Hindlimb muscle (tissue), 1 donor: ENCODE data around the gene PRMT9. TPM values are rescaled to one million over a fixed set of nuclear protein-coding genes. Genes with fewer than 3 reads are reported as not detected.

Experiments used
- DNase-seq: peaks from one replicate; pipeline ENCODE4 v3.0.0-alpha.2; 2013
- polyA plus RNA-seq: library from polyadenylated mRNA; unstranded; fragments of 120-200 nt; gene quantifications from one replicate; pipeline ENCODE4 v1.2.1, GENCODE V29; 2013; ENCODE audit not compliant: insufficient read length

Gene PRMT9
- polyA plus RNA-seq, 1 donor = 11.0 TPM

DNA sequence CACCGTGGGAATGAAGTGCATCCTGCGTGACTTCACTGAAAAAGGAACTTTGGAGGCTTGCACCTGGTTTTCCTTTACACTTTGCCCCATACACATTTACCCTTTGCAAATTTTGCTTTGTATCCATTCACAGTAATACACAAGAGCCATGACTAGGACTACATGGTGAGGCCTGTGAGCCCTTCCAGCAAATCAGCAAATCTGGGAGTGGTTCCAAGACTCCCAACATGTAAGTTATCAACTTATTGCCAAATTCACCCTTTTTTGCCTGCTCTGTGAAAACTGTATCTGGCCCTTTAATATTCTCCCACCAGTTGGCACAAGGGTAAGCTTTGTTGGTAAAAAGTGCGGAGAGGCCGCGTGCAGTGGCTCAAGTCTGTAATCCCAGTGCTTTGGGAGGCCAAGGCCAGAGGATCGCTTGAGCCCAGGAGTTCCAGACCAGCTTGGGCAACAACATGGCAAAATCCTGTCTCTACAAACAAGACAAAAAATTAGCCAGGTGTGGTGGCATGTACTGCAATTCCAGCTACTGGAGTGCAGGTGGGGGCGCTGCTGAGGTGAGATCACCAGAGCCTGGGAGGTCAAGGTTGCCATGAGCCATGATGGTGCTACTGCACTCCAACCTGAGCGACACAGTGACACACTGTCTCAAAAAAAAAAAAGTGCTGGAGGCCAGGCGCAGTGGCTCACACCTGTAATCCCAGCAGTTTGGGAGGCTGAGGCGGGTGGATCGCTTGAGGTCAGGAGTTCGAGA lies 5.0 kb downstream of the PRMT9 start:
- no peak for DNase-seq

GRCh38 chr4:147678106-147678505 lies 5.9 kb downstream of the PRMT9 start:
- DNase-seq = no peak

DNA sequence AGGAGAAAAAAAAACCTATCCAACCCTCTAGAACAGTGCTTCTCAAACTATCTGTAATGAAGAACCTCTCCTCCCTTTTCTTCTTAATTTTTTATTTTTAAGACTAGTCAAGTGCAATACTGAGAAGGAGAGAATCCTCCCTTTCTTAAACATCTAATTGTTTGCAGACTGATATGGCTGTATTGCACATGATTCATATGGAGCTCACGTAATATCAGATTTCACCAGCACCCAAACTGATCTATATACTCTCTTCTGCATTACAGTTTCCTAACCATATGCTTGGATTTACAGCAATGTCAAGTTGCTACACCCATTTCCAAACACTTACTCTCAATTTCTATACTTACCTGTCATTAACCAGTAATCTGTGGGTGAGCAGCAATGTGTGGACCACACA lies 9.5 kb downstream of the PRMT9 start:
- no peak for DNase-seq

GRCh38 chr4:147674073-147674472 lies 9.9 kb downstream of the PRMT9 start:
- DNase-seq = no peak

DNA sequence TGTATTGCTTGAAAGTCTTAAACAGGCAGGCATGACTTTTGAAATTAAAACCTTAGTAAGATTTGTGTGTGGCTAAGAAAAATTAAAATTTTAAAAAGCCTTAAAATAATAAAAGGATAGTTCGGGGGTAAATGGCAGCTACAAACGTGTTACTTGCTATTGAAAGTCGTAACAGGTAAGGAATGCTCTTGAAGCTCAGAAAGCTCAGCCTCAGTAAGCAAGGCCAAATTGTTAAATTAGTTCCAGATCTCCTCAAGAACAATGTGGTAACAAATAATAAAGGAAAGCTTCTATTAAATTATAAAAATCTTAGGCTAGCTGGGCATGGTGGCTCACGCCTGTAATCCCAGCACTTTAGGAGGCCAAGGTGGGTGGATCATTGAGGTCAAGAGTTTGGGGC lies 25.5 kb downstream of the PRMT9 start:
- no peak for DNase-seq

- no peak for DNase-seq
Measured at GRCh38 chr4:147655639-147656038, 28.3 kb downstream of the PRMT9 start.

DNA sequence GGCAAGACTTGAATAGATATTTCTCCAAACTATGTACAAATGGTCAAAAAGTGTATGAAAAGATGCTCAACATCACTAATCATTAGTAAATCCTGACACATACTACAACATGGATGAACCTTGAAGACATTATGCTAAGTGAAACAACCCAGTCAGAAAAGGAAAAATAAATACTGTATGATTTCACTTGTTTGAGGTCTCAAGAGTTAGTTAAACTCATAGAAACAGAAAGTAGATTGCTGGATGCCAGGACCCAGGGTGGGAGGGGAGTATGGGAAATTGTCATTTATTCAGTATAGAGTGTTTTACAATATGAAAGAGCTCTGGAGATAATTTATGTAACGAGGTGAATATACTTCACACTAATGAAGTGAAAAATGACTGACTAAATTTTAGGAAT lies 32.4 kb downstream of the PRMT9 start:
- no peak for DNase-seq

GRCh38 chr4:147648656-147649055 lies 35.3 kb downstream of the PRMT9 start:
- no peak for DNase-seq

DNA sequence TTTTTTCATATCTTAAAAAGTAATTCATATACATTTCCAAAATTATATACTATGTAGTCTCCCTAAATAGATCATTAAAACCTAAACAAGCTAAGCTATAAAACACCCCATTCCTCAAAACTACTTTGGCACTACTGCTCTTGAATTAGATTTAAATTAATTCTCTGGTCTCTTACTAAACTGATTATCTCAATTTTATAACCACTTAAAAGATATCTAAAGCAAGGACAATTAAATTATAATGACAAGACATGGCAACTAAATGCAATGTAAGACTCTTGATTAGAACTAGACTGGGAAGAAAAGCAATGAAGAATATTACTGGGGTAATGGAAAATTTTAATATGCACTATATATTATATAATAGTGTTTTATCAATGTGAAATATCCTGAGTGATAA lies 38.9 kb downstream of the PRMT9 start:
- no peak for DNase-seq

GRCh38 chr4:147644471-147644870 lies 39.5 kb downstream of the PRMT9 start:
- no peak for DNase-seq

DNA sequence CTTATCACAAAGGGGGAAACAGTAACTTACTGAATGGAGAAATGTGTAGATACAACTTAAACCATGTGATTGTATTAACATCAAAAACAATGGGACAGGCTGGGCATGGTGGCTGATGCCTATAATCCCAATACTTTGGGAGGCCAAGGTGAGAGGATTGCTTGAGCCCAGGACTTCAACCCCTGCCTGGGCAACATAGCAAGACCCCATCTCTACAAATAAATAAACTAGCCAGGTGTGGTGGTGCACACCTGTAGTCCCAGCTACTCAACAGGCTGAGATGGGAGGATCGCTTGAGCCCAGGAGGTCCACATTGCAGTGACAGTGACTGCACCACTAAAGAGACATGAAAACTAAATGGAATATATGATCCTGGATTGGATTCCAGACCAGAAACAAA lies 40.3 kb downstream of the PRMT9 start:
- no peak for DNase-seq

DNA sequence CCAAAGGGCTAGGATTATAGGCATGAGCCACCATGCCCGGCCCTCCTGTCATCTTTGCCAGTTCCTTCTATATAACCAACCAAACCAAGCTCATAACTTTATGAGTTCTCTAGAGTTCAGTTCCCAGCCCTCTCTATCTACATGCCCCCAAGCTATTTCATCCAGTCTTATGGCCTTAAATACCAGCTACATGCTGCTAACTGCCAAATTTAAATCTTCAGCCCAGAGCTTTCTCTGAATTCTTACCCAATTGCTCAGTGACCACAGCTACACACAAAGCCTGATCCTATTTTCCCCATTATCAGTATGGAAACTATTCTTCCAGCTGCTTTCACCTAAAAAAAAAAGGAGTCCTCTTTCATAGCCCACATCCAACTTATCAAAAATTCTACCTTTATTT lies 43.6 kb downstream of the PRMT9 start:
- DNase-seq = no peak

DNA sequence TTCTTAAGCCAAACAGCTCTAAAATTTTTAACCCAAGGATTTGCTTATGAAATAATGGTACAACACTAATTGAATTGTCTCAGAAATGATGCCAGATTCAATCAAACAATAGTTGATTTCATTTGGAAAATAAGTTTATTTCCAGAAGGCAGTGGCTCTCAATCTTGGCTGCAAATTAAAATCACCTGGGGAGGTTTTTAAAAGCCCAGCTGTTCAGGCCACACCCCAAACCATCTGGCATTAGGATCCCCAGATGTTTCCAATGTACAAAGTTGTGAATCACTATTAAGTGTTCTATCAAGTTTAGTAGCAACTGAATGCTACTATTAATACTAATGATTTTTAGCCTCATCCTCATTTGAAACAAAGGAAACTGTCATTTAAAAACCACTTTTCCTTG lies 44.6 kb downstream of the PRMT9 start:
- DNase-seq = peak; percentile 26

DNA sequence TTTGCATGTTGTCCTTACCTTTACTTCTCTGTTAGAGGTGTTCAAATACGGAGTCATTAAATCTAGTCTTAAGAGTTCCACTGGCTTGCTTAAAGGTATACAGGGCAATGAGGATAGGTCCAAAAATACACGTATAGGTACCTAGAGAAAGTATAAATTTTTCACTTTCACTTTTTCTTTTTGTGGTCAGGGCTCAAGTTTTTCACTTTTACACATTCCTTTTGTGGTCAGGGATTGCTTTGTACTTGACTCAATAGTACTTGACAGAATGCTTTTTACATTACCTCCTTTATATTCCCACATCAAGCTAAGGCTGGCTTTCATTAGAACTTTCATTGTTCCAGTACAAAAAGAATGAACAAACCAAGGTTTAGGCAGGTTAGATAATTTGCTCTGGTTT lies 45.0 kb downstream of the PRMT9 start:
- DNase-seq = no peak

- DNase-seq = no peak
Measured at GRCh38 chr4:147638365-147638764, 45.6 kb downstream of the PRMT9 start.

GRCh38 chr4:147635348-147635747 lies 48.6 kb downstream of the PRMT9 start:
- no peak for DNase-seq

- DNase-seq = no peak
Measured at GRCh38 chr4:147633643-147634042, 50.3 kb downstream of the PRMT9 start.

DNA sequence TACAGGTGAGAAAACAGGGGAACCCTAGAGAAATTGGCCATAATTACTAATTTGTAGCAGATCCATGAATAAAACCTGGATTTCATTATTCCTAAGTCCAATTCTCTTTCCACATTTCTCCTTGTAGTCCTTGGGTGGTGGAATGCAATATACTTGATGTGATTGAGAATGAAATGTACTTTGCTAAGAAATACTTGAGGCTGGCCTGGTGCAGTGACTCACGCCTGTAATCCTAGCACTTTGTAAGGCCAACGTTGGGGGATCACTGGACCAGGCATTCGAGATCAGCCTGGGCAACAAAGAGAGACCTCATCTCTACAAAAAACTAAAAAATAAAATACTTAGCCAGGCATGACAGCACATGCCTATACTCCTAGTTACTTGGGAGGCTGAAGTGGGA lies 50.9 kb downstream of the PRMT9 start:
- DNase-seq = no peak

- no peak for DNase-seq
Measured at GRCh38 chr4:147629783-147630730, 53.9 kb downstream of the PRMT9 start.

- no peak for DNase-seq
Measured at GRCh38 chr4:147628415-147628814, 55.5 kb downstream of the PRMT9 start.

- DNase-seq = no peak
Measured at GRCh38 chr4:147626903-147627302, 57.1 kb downstream of the PRMT9 start.

- DNase-seq = no peak
Measured at GRCh38 chr4:147625733-147626132, 58.2 kb downstream of the PRMT9 start.

DNA sequence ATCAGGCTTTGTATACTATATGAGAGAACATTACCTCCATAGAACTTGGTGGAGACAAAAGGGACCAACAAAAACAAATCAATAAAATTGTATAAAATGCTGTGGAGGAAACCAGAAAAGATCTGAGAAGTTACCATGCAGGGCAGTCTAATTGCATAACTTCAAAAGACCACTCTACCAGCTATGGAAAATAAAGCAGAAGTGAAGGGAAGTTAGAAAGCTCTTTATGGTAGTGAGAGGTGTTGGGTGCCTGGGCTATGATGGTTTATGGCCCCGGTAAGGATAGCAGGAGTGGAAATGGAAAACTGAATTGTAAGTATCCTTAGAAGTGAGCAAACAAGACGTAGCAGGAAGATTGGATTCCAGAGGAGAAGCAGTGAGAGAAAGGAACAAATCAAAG lies 63.6 kb downstream of the PRMT9 start:
- no peak for DNase-seq
